H1 (cell line): ENCODE results near the gene TFCP2L1. TPM values are rescaled to one million over a fixed set of nuclear protein-coding genes. Genes with fewer than 3 reads are reported as not detected.

Source experiments
- CTCF ChIA-PET: fragments of 300-600 bp; sonication (Branson Sonifier 250); formaldehyde crosslinking; loops from one replicate; lab custom pipeline; 2021; ENCODE audit not compliant: partially characterized antibody; lab: Charles Lee
- POLR2A ChIA-PET: fragments of 300-600 bp; sonication (Branson Sonifier 250); formaldehyde crosslinking; loops from one replicate; lab custom pipeline; 2021; ENCODE audit warnings: inconsistent platforms; ENCODE audit not compliant: partially characterized antibody; lab: Charles Lee
- DNase-seq, 2 experiments: peaks; one replicate each; pipeline versions ENCODE4 v3.0.0 to v3.0.0-alpha.2; 2010 to 2022; ENCODE audit warnings: low spot score in 2 of 2, low read depth in 1 of 2, mixed read lengths in 1 of 2
- FAIRE-seq: peaks from 2 replicates; lab custom pipeline; 2011; peaks lifted over from hg19 to GRCh38; lab: Jason Lieb, UNC
- H2AFZ ChIP-seq: 2 replicates; pipeline ENCODE4 v1.8.1; 2012; ENCODE audit warnings: low read length, inconsistent platforms
- H2AK5ac ChIP-seq: 2 replicates; pipeline ENCODE4 v1.6.1; 2013; ENCODE audit warnings: low read depth, low read length
- H2BK120ac ChIP-seq: replicated peaks from 2 replicates; pipeline ENCODE3; 2013; ENCODE audit warnings: low read depth, low read length, inconsistent platforms
- H2BK12ac ChIP-seq: 2 replicates; pipeline ENCODE4 v1.6.1; 2013; ENCODE audit warnings: low read depth, low read length
- H2BK15ac ChIP-seq: 2 replicates; pipeline ENCODE4 v1.6.1; 2013; ENCODE audit warnings: low read length
- H2BK20ac ChIP-seq: 2 replicates; pipeline ENCODE4 v1.6.1; 2013; ENCODE audit warnings: low read length
- H2BK5ac ChIP-seq: 2 replicates; pipeline ENCODE4 v1.6.1; 2013; ENCODE audit warnings: low read depth, low read length
- H3K14ac ChIP-seq: 2 replicates; pipeline ENCODE4 v1.6.1; 2013; ENCODE audit warnings: inconsistent platforms; ENCODE audit not compliant: insufficient read length
- H3K18ac ChIP-seq: 2 replicates; pipeline ENCODE4 v1.6.1; 2013; ENCODE audit warnings: low read length; ENCODE audit errors: extremely low read depth
- H3K23ac ChIP-seq: 2 replicates; pipeline ENCODE4 v1.6.1; 2013; ENCODE audit warnings: inconsistent platforms; ENCODE audit not compliant: insufficient read length
- H3K23me2 ChIP-seq: 2 replicates; pipeline ENCODE4 v1.6.1; 2013; ENCODE audit warnings: low read depth, low read length
- H3K27ac ChIP-seq: 2 replicates; pipeline ENCODE4 v1.6.1; 2011; ENCODE audit warnings: low read depth, low read length, inconsistent platforms
- H3K27me3 ChIP-seq, 4 experiments: replicated peaks in 1 of 4; 1 replicate in 1 of 4; 2 replicates in 3 of 4; pipeline versions ENCODE4 v1.6.1 to v1.8.1; 2011 to 2013; ENCODE audit warnings: low read length in 3 of 4, mild to moderate bottlenecking in 3 of 4, inconsistent platforms in 2 of 4, mixed read lengths in 2 of 4, moderate library complexity in 1 of 4; ENCODE audit not compliant: control insufficient read depth in 3 of 4, insufficient read depth in 3 of 4; ENCODE audit errors: extremely low read depth in 1 of 4
- H3K36me3 ChIP-seq, 4 experiments: 2 replicates each; pipeline versions ENCODE4 v1.6.1 to v1.8.1; 2011 to 2013; ENCODE audit warnings: mild to moderate bottlenecking in 4 of 4, low read length in 3 of 4, moderate library complexity in 2 of 4, control low read depth in 1 of 4, inconsistent platforms in 1 of 4; ENCODE audit not compliant: insufficient read depth in 4 of 4, control insufficient read depth in 2 of 4
- H3K4ac ChIP-seq: replicated peaks from 2 replicates; pipeline ENCODE3; 2013; ENCODE audit warnings: low read length, low read depth, mixed read lengths, inconsistent platforms; ENCODE audit not compliant: insufficient read length
- H3K4me1 ChIP-seq, 4 experiments: replicated peaks in 1 of 4; 1 replicate in 1 of 4; 2 replicates in 3 of 4; pipeline versions ENCODE4 v1.6.1 to v1.8.1; 2011 to 2013; ENCODE audit warnings: low read length in 3 of 4, inconsistent platforms in 2 of 4, mixed read lengths in 1 of 4; ENCODE audit not compliant: insufficient read depth in 4 of 4, control insufficient read depth in 3 of 4
- H3K4me2 ChIP-seq, 2 experiments: 2 replicates each; pipeline versions ENCODE4 v1.6.1 to v1.8.1; 2011 to 2013; ENCODE audit warnings: low read depth in 2 of 2, low read length in 2 of 2, control low read depth in 1 of 2, inconsistent platforms in 1 of 2, mild to moderate bottlenecking in 1 of 2; ENCODE audit not compliant: insufficient read depth in 1 of 2
- H3K4me3 ChIP-seq, 4 experiments: fragments of 200-600, 300-600 bp in 1 of 4; sonication (generic), shearing (Covaris generic), sonication (Bioruptor Twin) in 1 of 4; 2 replicates each; pipeline versions ENCODE4 v1.5.1 to v1.8.1; 2011 to 2016; ENCODE audit warnings: low read length in 4 of 4, low read depth in 3 of 4, control low read depth in 2 of 4, inconsistent platforms in 2 of 4, mild to moderate bottlenecking in 2 of 4, mixed read lengths in 1 of 4, moderate library complexity in 1 of 4; ENCODE audit not compliant: insufficient read depth in 2 of 4; ENCODE audit errors: extremely low read depth in 1 of 4
- H3K56ac ChIP-seq: replicated peaks from 2 replicates; pipeline ENCODE3; 2013; ENCODE audit warnings: low read depth, mild to moderate bottlenecking, mixed read lengths, low read length, inconsistent platforms; ENCODE audit not compliant: insufficient read length
- H3K79me1 ChIP-seq: 2 replicates; pipeline ENCODE4 v1.6.1; 2013; ENCODE audit warnings: low read depth, low read length, control low read depth
- H3K79me2 ChIP-seq, 2 experiments: 2 replicates each; pipeline versions ENCODE4 v1.6.1 to v1.8.1; 2012 to 2013; ENCODE audit warnings: low read length in 2 of 2, mild to moderate bottlenecking in 2 of 2, inconsistent platforms in 1 of 2; ENCODE audit not compliant: insufficient read depth in 2 of 2, control insufficient read depth in 1 of 2
- H3K9ac ChIP-seq, 4 experiments: replicated peaks in 1 of 4; 1 replicate in 1 of 4; 2 replicates in 3 of 4; pipeline versions ENCODE4 v1.6.1 to v1.8.1; 2011 to 2013; ENCODE audit warnings: low read depth in 3 of 4, low read length in 3 of 4, control low read depth in 2 of 4, mild to moderate bottlenecking in 2 of 4, moderate library complexity in 2 of 4, inconsistent platforms in 1 of 4; ENCODE audit errors: extremely low read depth in 1 of 4
- H3K9me3 ChIP-seq, 2 experiments: 2 replicates each; pipeline versions ENCODE4 v1.6.1 to v1.8.1; 2012 to 2013; ENCODE audit warnings: mild to moderate bottlenecking in 2 of 2, moderate library complexity in 2 of 2, control low read depth in 1 of 2, inconsistent platforms in 1 of 2, low read depth in 1 of 2, low read length in 1 of 2, mixed read lengths in 1 of 2; ENCODE audit not compliant: insufficient read depth in 2 of 2
- H4K20me1 ChIP-seq, 2 experiments: replicated peaks in 1 of 2; 2 replicates each; pipeline versions ENCODE3 to v1.8.1; 2011 to 2013; ENCODE audit warnings: inconsistent platforms in 2 of 2, low read length in 2 of 2, mild to moderate bottlenecking in 1 of 2; ENCODE audit not compliant: insufficient read depth in 2 of 2, control insufficient read depth in 1 of 2
- H4K5ac ChIP-seq: 2 replicates; pipeline ENCODE4 v1.6.1; 2013; ENCODE audit warnings: low read length, low read depth, mixed read lengths, inconsistent platforms; ENCODE audit not compliant: insufficient read length
- H4K8ac ChIP-seq: 2 replicates; pipeline ENCODE4 v1.8.0; 2013; ENCODE audit warnings: mild to moderate bottlenecking, moderate library complexity, low read length, inconsistent platforms; ENCODE audit not compliant: insufficient read depth; ENCODE audit errors: extremely low read depth
- H4K91ac ChIP-seq: replicated peaks from 2 replicates; pipeline ENCODE3; 2013; ENCODE audit warnings: low read length, mixed read lengths, inconsistent platforms; ENCODE audit not compliant: insufficient read length
- SIX5 ChIP-seq: IDR thresholded peaks from 2 replicates; pipeline ENCODE4 v1.6.1; 2011; ENCODE audit warnings: mild to moderate bottlenecking, low read depth, low read length
- WGBS, 2 experiments: shearing (Covaris generic) in 1 of 2; methylation state at CpG; one replicate each; pipeline versions ENCODE4 v1.1.6 to v1.1.7; 2013 to 2015; ENCODE audit warnings: low lambda C conversion rate in 2 of 2, mixed read lengths in 2 of 2, inconsistent platforms in 1 of 2, low coverage in 1 of 2, missing lambda C conversion rate in 1 of 2; ENCODE audit not compliant: insufficient replicate concordance in 2 of 2, insufficient coverage in 1 of 2, insufficient read length in 1 of 2; ENCODE audit errors: extremely low coverage in 1 of 2, missing lambda C conversion rate in 1 of 2; 5-methylcytosine and 5-hydroxymethylcytosine counted together
- polyA plus RNA-seq, 7 experiments: library from polyadenylated mRNA; depleted of rRNA in 3 of 7; stranded (reverse) in 5 of 7; unstranded in 2 of 7; fragments of >200 nt in 5 of 7; fragments of 200-250 nt in 2 of 7; gene quantifications; 1 replicate in 5 of 7; 2 replicates in 1 of 7; 4 replicates in 1 of 7; pipeline versions ENCODE4 v1.2.1 to v1.2.3, GENCODE V29; 2011 to 2013; ENCODE audit warnings: missing spikeins in 2 of 7, mixed read lengths in 2 of 7
- total RNA-seq: library from RNA; stranded (reverse); fragmentation: NEBNext Ultra II Directional; extraction: Animal tissue kit (Norgen Biotek cat#: 25700); gene quantifications from 2 replicates; pipeline ENCODE4 v1.2.1, GENCODE V29; 2021

Gene TFCP2L1
- total and polyA plus RNA-seq, 2 of the 8 experiments (the other 6 are each of a cell fraction or from before 2014, with no cell fraction given): 1.5 to 3.8 TPM

GRCh38 chr2:121193185-121193584 lies 91.8 kb downstream of the TFCP2L1 start:
- Histone ChIP-seq H3K23me2 (no peaks in the 10 kb centered on the region), H4K91ac (no peak overlapping the region), H2BK20ac (no peak overlapping the region), H2BK5ac (no peak overlapping the region), H2BK15ac (no peak overlapping the region), H3K27ac (no peak overlapping the region), H3K9me3 (no peaks in the 10 kb centered on the region), H3K4me1 (peaks cover 0 to 9% (median 6%) of the 10 kb centered on the region in 4 experiments; a peak in 2 of 7 replicates), H3K18ac (no peak overlapping the region), H3K56ac (no peak overlapping the region), H3K4me2 (no peak overlapping the region), H3K4ac (no peak overlapping the region)
- POLR2A ChIA-PET: interaction anchor here (0.6 kb wide), 1 partner anchor 475 kb away, joined by 3 read pairs; no protein-coding TSS in a partner anchor
- no peak for FAIRE-seq
- CTCF ChIA-PET: interaction anchor here (1.8 kb wide), 1 partner anchor 105 kb away, joined by 4 read pairs; no protein-coding TSS in a partner anchor
- 89% methylated on average over 1 of the region's 1 CpG; no CpG with 5 or more reads in 1 of the 2 experiments for WGBS, 2 experiments
- TF ChIP-seq SIX5: no peak
- TF ChIP-seq, all 59 proteins: peak for 0
- Histone ChIP-seq H3K36me3 (no peaks in the 10 kb centered on the region), H2AFZ (no peak overlapping the region), H3K4me3 (no peak overlapping the region), H4K20me1 (no peaks in the 10 kb centered on the region), H3K9ac (no peak overlapping the region), H2BK120ac (no peak overlapping the region), H3K27me3 (no peaks in the 10 kb centered on the region; a peak in 1 of 7 replicates), H2BK12ac (no peak overlapping the region), H4K8ac (no peak overlapping the region), H3K14ac (no peak overlapping the region), H3K79me1 (no peaks in the 10 kb centered on the region), H2AK5ac (no peak overlapping the region), H4K5ac (no peak overlapping the region), H3K23ac (no peak overlapping the region), H3K79me2 (no peaks in the 10 kb centered on the region)
- DNase-seq: no peak
